Uterine smooth muscle cell (primary cell): Measurements from ENCODE around the gene PINK1. TPM values are rescaled to one million over a fixed set of nuclear protein-coding genes. Genes with fewer than 3 reads are reported as not detected.

Experiments
- total RNA-seq: library from RNA; depleted of rRNA; stranded (reverse); fragments of >200 nt; gene quantifications from 2 replicates; pipeline ENCODE4 v1.2.3, GENCODE V29; 2014

Gene PINK1
- 99.3 and 101 TPM in 2 replicates for total RNA-seq

DNA sequence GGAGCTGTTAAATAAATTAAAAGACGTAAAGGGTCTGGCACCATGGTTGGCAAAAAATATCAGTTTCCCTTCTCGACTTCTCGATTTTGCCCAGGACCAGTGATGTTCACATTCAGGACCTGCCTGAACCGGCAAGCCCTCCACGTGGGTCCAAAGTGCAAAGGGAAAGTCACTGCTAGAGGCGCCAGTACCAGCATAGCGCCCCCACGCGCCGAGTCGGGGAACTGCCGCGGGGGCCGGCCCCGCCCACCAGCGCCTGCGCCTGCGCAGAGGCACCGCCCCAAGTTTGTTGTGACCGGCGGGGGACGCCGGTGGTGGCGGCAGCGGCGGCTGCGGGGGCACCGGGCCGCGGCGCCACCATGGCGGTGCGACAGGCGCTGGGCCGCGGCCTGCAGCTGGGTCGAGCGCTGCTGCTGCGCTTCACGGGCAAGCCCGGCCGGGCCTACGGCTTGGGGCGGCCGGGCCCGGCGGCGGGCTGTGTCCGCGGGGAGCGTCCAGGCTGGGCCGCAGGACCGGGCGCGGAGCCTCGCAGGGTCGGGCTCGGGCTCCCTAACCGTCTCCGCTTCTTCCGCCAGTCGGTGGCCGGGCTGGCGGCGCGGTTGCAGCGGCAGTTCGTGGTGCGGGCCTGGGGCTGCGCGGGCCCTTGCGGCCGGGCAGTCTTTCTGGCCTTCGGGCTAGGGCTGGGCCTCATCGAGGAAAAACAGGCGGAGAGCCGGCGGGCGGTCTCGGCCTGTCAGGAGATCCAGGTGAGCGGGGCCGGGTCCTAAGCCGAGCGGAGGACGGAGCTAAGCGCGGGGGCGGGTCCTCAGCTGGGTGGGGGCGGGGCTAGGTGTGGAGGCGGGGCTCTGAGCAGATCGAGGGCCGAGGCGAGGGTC, at the start of gene PINK1:
Gene PINK1, plus strand, starts transcription at position 269 of the 875 bp plus-strand sequence. Its CDS starts 91 bp downstream, at position 360.

DNA sequence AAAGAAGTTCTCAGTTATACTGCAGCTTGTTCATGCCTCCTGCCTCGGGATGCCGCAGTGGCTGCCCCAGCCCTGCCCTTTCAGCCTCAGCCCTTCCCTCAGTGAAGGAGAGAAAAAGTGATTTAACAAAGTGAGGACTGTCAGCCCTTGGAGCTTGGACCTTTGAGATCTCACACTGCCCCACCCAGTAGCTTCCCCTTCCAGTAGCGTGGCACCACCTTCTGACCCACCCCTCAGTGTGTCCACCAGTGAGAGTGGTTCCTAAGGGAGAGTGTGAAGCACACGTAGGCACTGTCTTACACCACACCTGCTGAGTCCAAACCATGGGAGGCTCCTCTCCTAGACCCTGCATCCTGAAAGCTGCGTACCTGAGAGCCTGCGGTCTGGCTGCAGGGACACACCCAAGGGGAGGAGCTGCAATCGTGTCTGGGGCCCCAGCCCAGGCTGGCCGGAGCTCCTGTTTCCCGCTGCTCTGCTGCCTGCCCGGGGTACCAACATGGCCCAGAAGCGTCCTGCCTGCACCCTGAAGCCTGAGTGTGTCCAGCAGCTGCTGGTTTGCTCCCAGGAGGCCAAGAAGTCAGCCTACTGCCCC, 44.5 kb upstream of the PINK1 start, which contains the start of gene CDA:
Gene CDA, plus strand, starts transcription at position 464 of the 592 bp plus-strand sequence. Its CDS starts 33 bp downstream, at position 497.

GRCh38 chr1:20661207-20662109, 28.2 kb downstream of the PINK1 start, which contains the start of gene DDOST:
TSS of gene DDOST (minus strand) at chr1:20661369. CDS start at chr1:20661350, 19 bp downstream.

Other genes starting within 250 kb of the PINK1 start
- 21.5 and 28.9 TPM in 2 replicates for gene CAMK2N1, start 147.2 kb upstream of the PINK1 start, total RNA-seq
- gene MUL1, start 125.3 kb upstream of the PINK1 start, total RNA-seq, result 25.7 and 30.1 TPM in 2 replicates
- gene FAM43B, start 80.9 kb upstream of the PINK1 start, total RNA-seq, result under 0.01 TPM in 2 replicates
- 1.2 and 4.0 TPM in 2 replicates for gene CDA, start 44.4 kb upstream of the PINK1 start, total RNA-seq
- 254 and 375 TPM in 2 replicates for gene DDOST, start 27.9 kb downstream of the PINK1 start, total RNA-seq
- gene KIF17, start 84.5 kb downstream of the PINK1 start, total RNA-seq, result 2.7 and 4.6 TPM in 2 replicates
- 23.7 and 29.5 TPM in 2 replicates for gene SH2D5, start 99.2 kb downstream of the PINK1 start, total RNA-seq
- 289 and 375 TPM in 2 replicates for gene HP1BP3, start 153.8 kb downstream of the PINK1 start, total RNA-seq